KG1 (cell line): ENCODE results near the gene C6orf141.
"Not testable (repeated sequence)": the region's sequence is repeated elsewhere in the genome, so short reads cannot be mapped to it uniquely, and the experiment has no call there.

Experiments
- DNase-seq: peaks from one replicate; lab custom pipeline; 2025; lab: John Stamatoyannopoulos, UW

Gene C6orf141

DNA sequence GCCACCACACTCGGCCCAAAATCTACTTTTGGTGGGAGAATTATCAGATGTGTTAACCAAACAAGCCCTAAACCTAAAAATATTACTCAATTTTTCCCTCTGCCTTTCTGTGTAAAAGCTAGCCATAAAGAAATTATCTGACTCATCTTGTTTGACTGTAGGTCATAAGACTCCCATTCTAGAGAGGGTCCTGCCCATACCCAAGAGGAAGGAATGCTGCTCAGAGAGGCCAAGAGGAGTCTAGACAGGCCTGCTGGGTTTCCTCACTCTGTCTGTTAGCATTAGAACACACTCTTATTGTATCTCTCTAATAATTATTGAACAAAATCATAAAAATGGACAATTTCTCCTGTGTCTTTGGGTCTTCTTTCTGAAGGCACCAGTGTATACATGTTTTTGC, 26.1 kb downstream of the C6orf141 start:
- no peak for DNase-seq

DNA sequence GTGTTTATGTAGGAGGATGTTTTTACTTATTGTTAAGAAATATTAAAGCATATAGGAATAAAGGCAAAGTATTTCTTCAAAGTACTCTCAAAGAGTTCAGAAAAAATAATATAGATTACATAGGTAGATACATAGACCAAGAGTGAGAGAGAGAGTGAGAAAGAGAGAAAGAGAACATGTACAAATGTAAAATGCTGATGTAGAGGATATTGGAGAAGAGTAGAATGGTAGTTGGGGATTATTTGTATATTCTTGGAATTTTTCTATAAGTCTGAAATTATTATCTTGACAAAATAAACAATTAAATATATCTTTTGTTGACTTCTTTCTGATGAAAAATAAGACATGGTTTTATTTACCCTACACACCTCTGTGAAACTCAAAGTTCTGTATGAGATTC, 29.2 kb downstream of the C6orf141 start:
- no peak for DNase-seq

DNA sequence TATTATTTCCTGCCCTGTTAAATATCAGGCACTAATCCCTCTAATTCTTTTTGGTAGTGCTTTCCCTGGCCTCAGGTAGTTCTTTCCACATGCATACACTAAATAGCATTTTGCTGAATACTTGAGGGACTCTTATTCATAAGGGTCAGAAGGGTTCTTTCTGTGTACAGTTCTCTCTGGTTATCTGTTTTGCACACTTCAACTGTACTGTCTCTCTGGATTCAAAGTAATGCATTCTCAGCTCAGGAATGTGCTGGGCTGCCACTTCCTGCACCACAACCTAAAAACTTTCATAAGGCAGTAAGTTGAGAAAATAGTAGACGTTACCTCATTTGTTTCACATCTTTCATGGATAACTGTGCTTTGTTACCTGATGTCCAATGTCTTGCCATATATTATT, 32.1 kb downstream of the C6orf141 start:
- DNase-seq, result no peak

DNA sequence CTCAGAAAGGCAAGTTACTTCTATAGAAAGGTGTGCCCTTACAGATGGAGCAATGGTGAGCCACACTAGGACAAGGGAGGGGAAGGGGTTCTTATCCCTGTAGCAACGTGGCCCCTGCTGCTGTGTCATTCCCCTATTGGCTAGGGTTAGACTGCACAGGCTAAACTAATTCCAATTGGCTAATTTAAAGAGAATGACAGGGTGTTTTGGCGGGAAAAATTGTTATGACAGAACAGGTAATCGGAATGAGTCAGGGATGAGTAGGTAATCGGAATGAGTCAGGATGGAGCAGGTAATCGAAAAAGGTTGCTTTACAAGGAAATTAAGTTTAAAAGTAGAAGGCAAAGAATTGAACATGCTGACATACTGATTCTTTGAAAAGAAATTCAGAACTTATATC, 36.8 kb downstream of the C6orf141 start:
- not testable (repeated sequence) for DNase-seq
